Peyer's patch (tissue), 4 donors: ENCODE data around the gene CADM3. TPM values are rescaled to one million over a fixed set of nuclear protein-coding genes. Genes with fewer than 3 reads are reported as not detected.

Source experiments
- DNase-seq, 3 donors: peaks; one replicate each; pipeline ENCODE4 v3.0.0-alpha.2; 2017 to 2019
- H3K27ac ChIP-seq, 4 donors: fragments of 200-600 bp; sonication (generic); one replicate each; pipeline ENCODE4 v1.5.1; 2016 to 2019
- H3K27me3 ChIP-seq, 2 donors: fragments of 200-600 bp; sonication (generic); one replicate each; pipeline ENCODE4 v1.5.1; 2019
- H3K36me3 ChIP-seq, 3 donors: fragments of 200-600 bp; sonication (generic); one replicate each; pipeline ENCODE4 v1.5.1; 2016 to 2019
- H3K4me1 ChIP-seq, 4 donors: fragments of 200-600 bp; sonication (generic); one replicate each; pipeline ENCODE4 v1.5.1; 2016 to 2019
- H3K4me3 ChIP-seq, 4 donors: fragments of 200-600 bp; sonication (generic); 1 replicate in 3 of 4; 2 replicates in 1 of 4; pipeline ENCODE4 v1.5.1; 2016 to 2019; ENCODE audit warnings: mild to moderate bottlenecking in 1 of 4
- H3K9me3 ChIP-seq, 4 donors: fragments of 200-600 bp; sonication (generic); one replicate each; pipeline ENCODE4 v1.5.1; 2016 to 2019; ENCODE audit warnings: mild to moderate bottlenecking in 1 of 4
- CTCF ChIP-seq, 6 experiments: fragments of 450-650 bp in 4 of 6; fragments of 200-600 bp in 2 of 6; sonication (generic) in 1 of 6; IDR thresholded peaks; one replicate each; pipeline ENCODE4 v1.5.1; 2017 to 2019; ENCODE audit warnings: antibody characterized with exemption in 6 of 6, mild to moderate bottlenecking in 3 of 6, moderate library complexity in 1 of 6
- POLR2A ChIP-seq, 2 donors: fragments of 450-650 bp; IDR thresholded peaks; one replicate each; pipeline ENCODE4 v1.5.1; 2017; ENCODE audit warnings: antibody characterized with exemption in 2 of 2, mild to moderate bottlenecking in 2 of 2, moderate library complexity in 2 of 2
- total RNA-seq, 4 donors: library from RNA; depleted of rRNA; stranded (reverse); fragments of >200 nt; gene quantifications; one replicate each; pipeline ENCODE4 v1.1.0, GENCODE V29; 2016

CADM3 gene
- total RNA-seq, 4 donors from 2014 or later: 2.1 to 19.8 (median 8.1) TPM

- H3K27me3 ChIP-seq: no peaks in the 10 kb centered on the region
- no peak for TF ChIP-seq POLR2A (IDR thresholded peaks at IDR 0.05)
- TF ChIP-seq CTCF (IDR thresholded peaks at IDR 0.05): no peak
- H3K4me3 ChIP-seq: no peak overlapping the region
- H3K36me3 ChIP-seq: no peaks in the 10 kb centered on the region
- no peaks in the 10 kb centered on the region for H3K9me3 ChIP-seq
- H3K4me1 ChIP-seq: no peaks in the 10 kb centered on the region
- no peak for DNase-seq
- H3K27ac ChIP-seq: no peak overlapping the region
These were observed 19.0 kb downstream of the CADM3 start for GRCh38 chr1:159190441-159190840.

GRCh38 chr1:159196543-159196942 is 25.1 kb downstream of the CADM3 start:
- no peak for DNase-seq
- TF ChIP-seq CTCF (IDR thresholded peaks at IDR 0.05) (no peak), POLR2A (IDR thresholded peaks at IDR 0.05) (no peak)
- no peak overlapping the region for H3K4me3 ChIP-seq
- no peak overlapping the region for H3K27ac ChIP-seq
- H3K4me1 ChIP-seq: no peaks in the 10 kb centered on the region
- no peaks in the 10 kb centered on the region for H3K9me3 ChIP-seq
- no peaks in the 10 kb centered on the region for H3K27me3 ChIP-seq
- H3K36me3 ChIP-seq: no peaks in the 10 kb centered on the region

- Histone ChIP-seq H3K4me3 (no peak overlapping the region), H3K27me3 (no peaks in the 10 kb centered on the region), H3K4me1 (no peaks in the 10 kb centered on the region), H3K36me3 (no peaks in the 10 kb centered on the region), H3K9me3 (no peaks in the 10 kb centered on the region), H3K27ac (no peak overlapping the region)
- peak; percentile 55 to 86 (median 63) for DNase-seq
- TF ChIP-seq CTCF (IDR thresholded peaks at IDR 0.05): peak; percentile 45 to 82 (median 75)
- no peak for TF ChIP-seq POLR2A (IDR thresholded peaks at IDR 0.05)
These were observed 26.4 kb downstream of the CADM3 start for GRCh38 chr1:159197561-159198557.

GRCh38 chr1:159199901-159200300 is 28.5 kb downstream of the CADM3 start:
- H3K9me3 ChIP-seq: no peaks in the 10 kb centered on the region
- no peaks in the 10 kb centered on the region for H3K27me3 ChIP-seq
- no peaks in the 10 kb centered on the region for H3K4me1 ChIP-seq
- H3K4me3 ChIP-seq: no peak overlapping the region
- no peak for TF ChIP-seq CTCF (IDR thresholded peaks at IDR 0.05)
- DNase-seq: no peak
- no peak overlapping the region for H3K27ac ChIP-seq
- no peaks in the 10 kb centered on the region for H3K36me3 ChIP-seq

- no peaks in the 10 kb centered on the region for H3K4me1 ChIP-seq
- no peaks in the 10 kb centered on the region for H3K9me3 ChIP-seq
- H3K36me3 ChIP-seq: no peaks in the 10 kb centered on the region
- peak overlapping the region in 1 of 4 donors; percentile 10 for H3K4me3 ChIP-seq
- no peaks in the 10 kb centered on the region for H3K27me3 ChIP-seq
- TF ChIP-seq POLR2A (IDR thresholded peaks at IDR 0.05) (no peak), CTCF (IDR thresholded peaks at IDR 0.05) (no peak)
- no peak overlapping the region for H3K27ac ChIP-seq
- no peak for DNase-seq
These were observed 29.4 kb downstream of the CADM3 start for GRCh38 chr1:159200769-159201168.
